Measurements from ENCODE around the gene NDUFB7.

Gene NDUFB7

DNA sequence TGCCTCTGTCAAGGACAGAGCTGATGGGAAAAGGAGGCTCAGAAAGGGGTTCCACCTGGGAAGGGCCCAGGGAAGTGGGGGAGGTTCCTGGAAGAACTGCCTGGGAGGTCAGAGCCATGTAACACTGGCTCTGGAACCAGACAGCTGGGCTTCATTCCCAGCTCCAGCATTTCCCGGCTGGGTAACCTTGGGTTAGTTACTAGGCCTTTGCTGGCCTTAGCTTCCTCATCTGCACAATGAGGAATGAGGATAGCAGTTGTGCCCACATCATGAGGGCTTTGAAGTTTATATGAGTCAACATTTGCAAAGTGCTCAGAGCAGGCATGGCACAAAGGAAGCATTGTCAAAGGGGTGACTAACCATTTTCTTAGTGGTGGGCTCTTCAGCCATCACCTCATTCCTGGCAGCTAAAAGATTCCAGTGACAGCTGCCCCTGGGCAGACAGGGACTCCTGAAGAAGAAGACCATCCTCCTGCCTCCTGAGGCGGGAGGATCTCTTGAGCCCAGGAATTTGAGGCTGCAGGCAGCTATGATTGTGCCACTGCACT is 51.9 kb downstream of the NDUFB7 start:
- DNase-seq: no peak

DNA sequence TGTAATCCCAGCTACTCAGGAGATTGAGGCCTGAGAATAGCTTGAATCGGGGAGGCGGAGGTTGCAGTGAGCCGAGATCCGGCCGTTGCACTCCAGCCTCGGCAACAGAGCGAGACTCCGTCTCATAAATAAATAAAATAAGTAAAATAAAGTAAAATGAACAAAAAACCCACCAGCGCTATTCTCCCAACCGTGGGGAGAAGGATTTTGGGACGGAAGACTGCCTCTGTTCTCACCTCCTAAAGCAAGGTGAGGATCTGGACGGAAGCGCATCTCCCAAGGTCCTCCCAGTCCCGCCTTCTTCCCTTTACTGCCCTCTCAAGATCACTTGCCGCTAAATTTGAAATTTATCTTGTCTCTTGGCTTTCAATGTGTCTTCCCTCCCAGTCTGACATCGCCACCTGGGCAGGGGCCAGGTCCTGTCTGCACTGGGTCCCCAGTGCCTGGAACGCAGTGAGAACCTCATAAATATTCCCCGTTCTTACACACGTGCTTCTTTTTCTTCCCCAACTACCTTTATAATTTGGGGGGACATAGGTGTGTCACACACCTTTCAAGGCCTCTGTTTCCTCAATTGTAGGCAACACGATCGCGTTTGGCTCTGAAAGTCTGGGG is 52.5 kb downstream of the NDUFB7 start:
- DNase-seq: no peak

DNA sequence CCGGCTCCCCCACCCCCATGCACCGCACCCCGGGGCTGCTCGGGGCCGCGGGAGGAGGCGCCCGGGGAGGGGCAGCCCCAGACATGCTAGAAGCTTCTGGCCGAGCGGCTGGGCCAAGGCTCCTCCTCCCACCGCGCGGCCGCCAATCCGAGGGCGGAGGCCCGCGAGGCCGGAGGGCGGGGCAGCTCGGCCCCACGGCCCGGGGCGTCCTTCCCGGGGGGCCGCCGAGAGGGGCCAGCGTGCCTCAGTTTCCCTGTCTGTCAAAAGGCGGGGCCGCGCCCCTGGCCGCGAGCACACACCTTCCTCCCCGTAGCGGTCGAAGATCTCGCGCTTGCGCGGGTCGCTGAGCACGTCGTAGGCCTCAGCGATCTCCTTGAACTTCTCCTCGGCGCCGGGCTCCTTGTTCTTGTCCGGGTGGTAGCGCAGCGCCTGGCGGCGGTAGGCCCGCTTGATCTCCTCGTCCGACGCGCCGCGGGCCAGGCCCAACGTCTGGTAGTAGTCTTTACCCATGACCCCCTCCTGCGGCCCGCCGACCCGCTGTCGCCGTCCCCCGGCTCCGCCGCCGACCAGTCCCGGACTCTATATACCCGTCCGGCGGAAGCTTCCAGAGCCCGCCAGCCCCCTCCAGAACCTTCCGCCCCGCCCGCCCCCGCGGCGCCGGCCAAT is 53.9 kb downstream of the NDUFB7 start, which contains the start of gene DNAJB1:
TSS of gene DNAJB1 (minus strand) at position 558 of the 666 bp plus-strand sequence. CDS start at position 510, 48 bp downstream.
- peak; percentile 78 for DNase-seq

DNA sequence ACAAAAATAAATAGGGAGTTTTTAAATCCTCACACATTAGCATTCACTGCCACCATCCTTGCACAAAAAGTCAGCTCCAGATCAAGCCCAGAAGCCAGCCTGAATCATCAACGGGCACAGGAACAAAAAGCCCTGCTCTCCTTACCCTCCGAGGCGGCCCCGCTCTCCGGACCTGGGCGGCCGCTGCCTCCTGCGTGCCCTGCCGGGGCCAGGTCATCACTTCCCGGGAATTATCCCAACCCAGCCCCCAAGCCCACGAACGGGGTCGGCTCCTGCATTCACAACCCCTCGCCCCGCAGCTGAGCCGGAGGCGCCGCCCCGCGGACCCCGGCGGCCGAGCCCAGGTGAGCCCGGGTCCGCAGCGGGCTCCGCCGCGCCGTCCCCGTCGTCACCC is 54.4 kb downstream of the NDUFB7 start:
- no peak for DNase-seq

DNA sequence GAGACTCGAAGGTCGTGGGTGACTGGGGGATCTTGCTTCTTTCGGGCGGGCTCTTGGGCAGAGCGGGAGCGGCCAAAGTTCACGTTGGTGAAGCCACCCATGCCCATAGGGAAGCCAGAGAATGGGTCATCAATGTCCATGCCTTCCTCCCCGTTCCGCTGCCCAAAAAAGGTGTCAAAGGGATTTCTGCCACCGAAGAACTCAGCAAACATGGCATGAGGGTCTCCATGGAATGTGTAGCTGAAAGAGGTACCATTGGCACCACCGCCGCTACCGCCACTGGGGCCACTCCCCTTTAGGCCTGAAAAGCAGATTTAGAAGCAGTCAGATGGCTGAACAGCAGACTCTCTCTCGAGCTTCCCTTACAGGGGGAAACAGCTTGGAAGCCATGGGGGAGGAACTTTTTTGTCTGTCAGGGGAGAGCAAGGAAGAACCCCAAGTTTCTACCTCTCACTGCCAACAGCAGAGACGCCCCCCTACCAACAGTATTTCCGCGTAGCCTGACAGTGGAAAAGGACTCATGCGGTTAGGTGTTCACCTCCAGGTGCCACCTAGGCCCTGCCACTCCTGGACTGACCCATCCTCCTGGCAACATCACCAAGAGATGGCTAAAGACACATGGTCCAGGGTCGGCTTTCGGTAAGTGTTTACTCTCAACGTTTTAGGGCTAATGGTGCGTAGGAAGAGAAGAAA is 55.0 kb downstream of the NDUFB7 start:
- DNase-seq: no peak
